Activated CD4-positive, alpha-beta T cell treated with anti-CD3 and anti-CD28 coated beads for 4 hours (primary cell): ENCODE data around the gene RPS6KA2.
A peak's percentile ranks its signal among the peaks of the same experiment; 100 is the strongest.

Experiments used
- DNase-seq, 2 donors: peaks; one replicate each; pipeline ENCODE4 v3.0.0-alpha.2; 2020

The RPS6KA2 gene

DNA sequence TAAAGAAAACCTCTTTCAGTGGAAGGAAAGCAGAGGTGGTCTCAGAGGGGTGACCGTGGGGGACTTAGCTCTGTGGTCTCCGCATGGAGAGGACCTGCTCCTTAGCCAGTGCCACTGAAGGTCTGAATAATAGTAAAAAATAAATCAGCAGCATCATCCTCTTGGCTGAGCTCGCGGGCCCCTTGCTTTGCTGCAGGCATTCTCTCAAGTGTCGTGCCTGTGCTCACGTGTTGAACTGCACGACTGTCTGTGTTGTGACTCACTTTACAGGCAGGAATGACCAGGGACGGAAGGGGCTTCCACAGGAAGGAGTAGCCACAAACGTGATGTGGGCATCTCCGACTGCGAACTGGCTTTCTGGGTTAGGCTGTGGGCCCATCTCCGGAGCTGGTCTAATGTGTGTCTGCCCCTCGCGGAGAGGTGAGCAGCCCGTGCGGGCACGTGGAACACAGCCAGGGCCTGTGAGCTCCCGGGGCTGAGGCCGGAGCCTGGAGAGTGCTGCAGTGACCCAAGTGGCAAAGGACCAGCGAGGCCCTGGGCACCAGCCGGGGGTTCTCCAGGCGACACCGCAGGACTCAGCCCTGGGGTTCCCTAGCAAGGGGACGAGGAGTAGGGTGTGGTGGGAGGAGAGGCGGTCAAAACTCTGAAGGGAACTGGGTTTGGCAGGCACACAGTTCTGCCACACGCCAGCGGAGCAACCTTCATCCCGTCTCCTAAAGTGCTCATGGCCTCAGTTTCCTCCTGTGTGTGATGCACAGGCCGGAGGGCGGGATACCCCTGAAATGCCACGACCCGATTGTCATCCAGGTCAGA lies 129.8 kb downstream of the RPS6KA2 start:
- DNase-seq, result no peak

DNA sequence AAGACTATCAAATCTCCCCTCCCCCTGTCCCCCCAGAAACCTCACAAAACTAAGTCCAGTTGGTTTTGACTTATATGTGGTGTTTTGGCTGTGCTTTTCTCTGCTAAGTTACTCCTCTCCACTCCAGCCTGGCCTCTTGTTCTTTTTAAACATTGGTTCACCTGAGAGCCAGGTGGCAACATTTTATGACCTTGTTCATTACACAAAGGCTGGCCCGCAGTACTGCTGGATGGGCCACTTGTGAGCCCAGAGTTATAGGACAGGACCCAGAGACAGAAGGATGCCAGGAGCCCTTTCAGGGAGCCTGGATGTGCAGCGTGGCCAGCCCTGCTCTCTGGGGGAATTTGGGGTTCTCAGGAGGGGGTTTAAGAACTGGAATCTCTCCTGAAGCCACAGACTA lies 130.6 kb downstream of the RPS6KA2 start:
- DNase-seq, result no peak

DNA sequence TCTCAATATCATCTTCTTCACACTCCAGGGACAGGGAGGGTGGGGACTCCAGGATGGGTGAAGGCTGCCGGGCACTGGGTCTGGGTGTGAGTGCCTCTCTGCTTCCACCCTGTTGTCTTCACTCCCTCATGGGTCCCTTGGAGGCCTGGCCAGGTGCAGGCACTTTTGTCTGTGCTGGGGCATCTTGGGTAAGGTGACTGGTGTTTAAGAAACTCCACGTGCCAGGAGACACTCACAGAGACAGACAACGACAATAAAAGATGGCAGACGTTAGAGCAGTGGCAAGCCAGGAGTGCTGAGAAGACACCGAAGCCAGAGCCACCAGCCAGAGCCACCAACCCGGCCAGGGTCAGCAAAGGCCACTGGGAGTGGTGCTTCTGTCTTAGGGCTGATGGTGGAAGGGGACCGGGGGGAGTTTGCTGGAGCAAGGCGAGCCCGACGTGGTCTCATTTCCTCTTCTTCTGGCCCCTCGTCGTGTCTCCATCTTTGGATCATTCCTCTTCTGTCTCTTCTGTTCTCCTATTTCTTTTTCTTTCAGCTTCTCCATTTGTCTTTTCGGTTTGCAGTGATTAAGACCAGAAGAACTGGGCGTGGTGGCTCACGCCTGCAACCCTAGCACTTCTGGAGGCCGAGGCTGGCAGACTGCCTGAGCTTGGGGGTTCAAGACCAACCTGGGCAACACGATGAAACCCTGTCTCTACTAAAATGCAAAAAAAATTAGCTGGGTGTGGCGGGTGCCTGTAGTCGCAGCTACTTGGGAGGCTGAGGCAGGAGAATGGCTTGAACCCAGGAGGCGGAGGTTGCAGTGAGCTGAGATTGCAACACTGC lies 131.3 kb downstream of the RPS6KA2 start:
- no peak for DNase-seq

DNA sequence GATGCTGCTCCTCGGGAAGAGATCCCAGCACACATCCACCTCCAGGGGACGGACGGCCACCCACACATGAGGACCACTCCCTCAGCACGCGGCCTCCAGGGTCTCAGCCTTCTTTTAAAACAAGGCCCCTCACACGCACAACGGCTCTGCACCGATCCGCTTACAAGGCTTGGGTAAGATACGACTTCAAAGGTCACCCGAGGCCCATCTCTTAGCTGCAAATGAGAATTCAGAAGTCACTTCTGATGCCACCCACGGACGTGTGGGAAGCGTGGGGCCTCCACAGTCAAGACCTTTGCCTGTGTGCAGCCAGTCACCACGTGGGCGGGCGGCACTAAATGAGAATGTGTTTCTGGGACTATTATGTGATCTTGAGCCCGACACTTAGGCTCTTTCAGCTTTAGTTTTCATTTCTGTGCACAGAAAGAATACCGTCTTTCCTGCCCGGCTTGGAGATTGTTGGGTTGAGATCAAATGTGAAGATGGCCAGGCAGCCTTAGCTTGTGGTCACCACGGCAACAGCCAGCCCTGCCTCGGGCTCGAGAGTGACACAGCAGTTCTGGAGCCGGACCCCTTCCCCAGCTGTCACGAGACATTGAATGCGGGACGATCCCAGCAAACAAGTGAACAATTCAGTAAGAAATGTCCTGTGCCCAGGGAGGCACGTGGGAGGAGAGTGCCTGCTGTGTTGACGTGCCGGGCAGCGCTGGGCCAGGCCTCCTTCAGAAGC lies 132.1 kb downstream of the RPS6KA2 start:
- DNase-seq, result peak; percentile 59 to 61

DNA sequence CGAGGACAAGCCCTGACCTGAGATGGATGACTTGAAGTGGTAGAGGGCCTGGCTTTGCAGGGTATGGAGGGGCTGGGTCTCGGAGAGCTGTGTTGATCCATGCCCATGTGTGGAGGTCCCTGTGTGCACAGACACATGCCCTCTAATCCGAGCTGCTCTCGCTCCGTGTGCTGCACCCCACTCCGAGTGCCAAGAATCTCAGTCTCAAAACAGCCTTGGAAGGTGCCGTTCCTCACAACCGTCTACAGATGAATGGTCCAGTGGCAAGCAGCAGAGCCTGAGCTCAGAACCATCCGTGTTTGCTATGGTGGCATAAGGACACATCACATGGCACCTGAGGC lies 133.0 kb downstream of the RPS6KA2 start:
- DNase-seq, result no peak

DNA sequence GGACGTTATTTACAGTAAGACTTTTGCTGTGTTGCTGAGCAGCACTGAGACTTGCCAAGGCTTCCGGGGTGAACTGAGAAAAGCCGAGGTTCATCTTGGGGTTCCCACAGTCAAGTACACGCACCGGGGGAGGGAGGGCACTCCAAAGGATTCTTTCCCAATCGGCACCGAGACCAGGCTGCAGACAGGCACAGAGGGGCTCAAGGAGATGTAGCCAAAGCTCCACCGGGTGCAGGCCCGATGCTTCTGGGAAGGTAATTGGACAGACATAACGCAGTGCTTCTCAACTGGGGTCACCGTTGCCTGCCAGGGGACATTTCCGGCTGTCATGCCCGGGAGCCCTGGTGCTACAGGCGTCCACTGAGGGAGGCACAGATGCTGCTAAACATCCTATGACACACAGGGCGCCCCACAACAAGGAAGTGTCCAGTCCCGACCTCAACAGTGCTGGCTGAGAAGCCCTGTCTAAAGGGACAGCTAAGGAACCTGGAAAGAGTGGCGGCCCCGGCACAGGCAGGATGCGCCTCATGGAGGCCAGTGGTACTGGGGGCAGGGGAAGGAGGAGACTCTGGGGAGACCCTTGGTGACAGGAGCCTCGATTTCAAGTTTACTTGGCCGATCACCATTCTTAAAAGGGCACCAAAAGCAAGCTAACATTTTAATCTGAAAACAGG lies 133.5 kb downstream of the RPS6KA2 start:
- DNase-seq, result no peak

DNA sequence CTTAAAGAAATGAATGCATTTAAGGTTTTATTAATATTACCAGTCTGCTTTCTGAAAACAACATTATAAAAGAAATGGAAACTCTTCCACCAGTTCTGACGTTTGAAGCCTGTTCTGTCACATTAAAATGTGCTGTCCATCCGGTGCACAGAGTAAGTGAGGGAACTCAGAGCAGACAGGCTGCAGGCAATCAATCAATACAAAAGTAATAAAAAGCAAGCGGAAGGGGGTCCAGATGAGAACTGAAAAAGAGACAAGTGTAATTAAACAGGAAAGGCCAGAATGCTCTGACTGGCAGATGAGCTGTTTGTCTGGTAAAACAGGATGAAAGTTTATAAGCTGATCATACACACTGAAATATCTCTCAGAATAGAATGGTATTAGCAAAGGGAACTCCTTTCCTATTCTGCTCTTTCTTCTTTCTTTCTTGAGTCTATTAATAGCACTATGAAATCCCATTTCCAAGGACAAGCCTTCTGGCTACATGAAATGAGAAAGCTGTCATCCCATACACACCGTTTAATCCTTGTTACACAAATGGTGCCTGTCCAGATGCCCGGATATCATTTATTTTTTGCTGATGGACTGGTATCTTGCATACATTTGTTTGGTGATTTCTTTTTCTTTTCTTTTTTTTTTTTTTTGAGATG lies 134.8 kb downstream of the RPS6KA2 start:
- no peak for DNase-seq

DNA sequence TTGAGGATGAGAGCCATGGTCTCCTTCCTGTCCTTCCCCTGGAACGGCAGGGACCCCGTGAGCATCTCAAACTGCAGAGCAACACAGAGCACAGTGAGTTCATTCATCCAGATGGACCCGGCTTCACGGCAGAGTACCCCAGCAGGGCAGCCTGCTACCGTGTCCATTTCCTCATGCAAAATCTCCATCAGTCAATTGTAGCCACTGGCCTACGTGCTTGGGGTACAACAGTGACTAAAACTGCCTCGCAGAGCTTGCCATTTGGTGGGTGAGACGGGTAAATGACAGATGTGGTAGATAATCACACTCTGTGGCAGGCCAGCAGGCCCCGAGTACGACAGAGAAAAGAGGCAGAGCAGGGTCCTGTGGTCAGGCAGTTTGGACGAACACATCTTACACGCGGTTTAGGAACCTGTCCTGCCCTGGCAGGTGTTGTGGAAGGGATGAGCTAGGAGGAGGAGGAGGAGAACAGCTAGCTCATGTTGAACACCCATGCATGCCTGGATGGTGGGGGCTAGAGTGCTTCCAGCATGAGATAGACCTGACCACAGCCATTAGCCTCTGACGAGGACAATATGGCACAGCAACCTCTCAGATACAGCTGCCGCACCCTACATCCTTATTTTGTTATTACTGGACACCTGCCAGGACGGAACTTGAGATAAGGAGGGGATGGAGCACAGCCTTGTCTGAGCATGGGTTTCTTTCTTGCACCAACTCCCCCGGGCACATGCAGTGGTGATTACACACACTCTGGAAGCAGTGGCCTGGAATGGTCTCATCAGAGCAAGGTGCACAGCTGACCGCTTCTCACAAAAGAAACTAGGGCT lies 136.2 kb downstream of the RPS6KA2 start:
- DNase-seq, result no peak

DNA sequence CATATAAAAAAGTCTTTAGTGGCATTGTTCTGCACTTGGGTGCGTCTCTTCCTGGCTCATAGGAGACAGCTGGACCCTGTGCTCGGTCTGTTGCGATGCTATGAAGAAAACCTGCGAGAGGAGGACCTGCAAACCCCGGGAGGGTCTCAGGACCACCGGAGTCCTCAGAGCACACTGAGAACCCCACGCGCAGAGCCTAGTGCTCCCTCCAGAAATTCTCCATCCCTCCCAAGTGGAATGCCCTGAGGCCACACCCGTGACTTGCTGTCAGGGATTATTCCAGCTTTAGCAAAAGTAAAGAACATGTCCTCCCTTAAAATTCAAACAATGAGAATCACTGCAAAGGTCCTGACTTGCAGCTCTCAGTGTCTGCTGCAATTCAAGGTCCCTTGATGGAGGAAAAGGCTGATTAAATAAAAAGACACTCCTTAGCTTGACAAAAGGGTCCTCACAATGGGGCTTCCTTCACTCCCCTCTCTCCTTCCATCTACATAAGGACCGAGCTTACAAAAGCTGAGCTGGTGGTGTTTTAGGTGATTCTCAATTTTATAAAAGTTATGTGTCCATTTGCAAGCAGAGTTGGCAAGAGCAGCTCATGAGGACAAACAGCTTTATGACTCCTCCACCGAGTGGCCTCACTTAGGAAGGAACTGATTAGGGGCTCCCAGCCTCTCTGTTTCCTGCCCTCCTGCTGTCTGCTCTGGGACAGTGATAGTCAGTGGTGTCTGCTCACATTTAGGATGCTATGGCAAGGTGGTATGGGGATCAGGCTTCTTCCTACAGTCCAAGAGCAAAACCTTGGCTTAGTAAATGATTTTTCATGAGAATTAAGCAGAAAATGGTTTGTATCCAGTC lies 137.5 kb downstream of the RPS6KA2 start:
- no peak for DNase-seq

DNA sequence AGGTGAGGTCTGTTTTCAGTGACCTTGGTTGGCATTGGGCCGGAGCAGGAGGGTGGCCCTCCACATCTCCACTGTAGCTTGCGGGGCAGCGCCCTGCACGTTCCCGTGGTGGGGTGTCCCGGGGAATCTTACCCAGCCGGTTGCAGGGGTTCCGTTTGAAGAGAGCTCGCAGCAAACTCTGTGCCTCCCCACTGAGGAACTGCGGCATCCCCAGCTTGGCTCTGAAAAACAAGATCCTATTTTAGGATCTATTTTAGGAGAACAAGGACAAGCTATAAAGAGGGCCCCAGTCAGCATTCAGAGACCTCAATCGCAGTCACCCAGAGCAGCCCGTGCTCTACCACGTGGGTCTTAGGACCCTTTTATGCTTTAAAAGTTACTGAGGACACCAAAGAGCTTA lies 138.3 kb downstream of the RPS6KA2 start:
- no peak for DNase-seq

DNA sequence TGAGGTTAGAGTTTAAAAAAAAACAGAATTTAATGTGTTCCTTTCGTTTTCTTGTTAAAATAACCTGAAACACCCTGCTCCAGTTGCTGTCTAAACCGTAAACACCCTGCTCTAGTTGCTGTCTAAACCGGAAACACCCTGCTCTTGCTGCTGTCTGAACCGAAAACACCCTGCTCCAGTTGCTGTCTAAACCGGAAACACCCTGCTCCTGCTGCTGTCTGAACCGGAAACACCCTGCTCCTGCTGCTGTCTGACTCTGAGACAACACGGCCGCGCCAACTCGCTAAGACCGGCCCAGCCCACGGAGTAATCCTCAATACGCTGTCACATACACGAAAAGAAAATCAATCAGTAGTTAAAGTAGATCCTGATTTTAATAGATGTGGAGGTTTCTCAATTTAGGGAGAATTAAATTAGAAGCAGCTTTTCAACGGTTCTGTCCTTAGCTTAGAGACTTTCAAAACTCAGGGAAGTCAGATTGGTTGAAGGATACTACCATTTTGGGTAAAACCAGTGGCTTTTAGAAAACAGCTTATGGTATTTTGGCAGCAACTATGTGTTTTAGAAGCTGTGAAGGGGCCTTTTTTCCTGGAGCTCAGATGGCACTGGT lies 138.9 kb downstream of the RPS6KA2 start:
- DNase-seq, result peak; percentile 71 to 80

DNA sequence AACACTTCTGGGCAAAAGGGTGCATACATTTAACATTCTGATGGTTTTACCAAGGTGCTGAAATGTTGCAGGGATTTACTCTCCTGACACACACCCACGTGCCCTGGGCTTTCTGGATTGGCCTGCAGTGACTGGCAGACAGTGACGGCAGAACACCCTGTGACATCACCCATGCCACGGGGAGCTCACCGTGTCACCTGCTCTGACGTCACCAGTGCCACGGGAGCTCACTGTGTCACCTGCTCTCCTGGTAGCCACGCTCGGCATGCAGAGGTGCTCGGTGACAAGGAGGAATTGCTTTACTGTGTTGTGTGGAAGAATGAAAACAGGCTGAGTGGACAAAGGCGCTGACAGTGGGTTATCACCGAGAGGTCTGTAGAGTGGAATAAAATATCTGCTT lies 139.9 kb downstream of the RPS6KA2 start:
- DNase-seq, result no peak

DNA sequence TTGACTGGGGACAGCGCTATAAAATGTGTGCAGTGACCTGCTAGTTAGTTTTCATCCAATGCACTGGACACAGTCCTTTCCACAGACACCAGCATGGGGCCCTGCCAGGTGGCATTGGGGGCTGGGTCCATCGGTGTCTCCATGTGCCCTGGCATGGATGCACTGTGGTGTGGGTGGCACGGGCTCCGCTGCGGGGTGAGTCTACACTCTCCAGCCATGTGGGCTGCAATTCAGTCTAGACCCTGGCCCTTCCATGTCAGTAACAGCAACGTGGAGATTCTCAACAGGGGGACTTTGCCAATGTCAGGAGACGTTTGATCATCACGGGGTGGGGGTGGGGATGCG lies 140.5 kb downstream of the RPS6KA2 start:
- DNase-seq, result no peak

DNA sequence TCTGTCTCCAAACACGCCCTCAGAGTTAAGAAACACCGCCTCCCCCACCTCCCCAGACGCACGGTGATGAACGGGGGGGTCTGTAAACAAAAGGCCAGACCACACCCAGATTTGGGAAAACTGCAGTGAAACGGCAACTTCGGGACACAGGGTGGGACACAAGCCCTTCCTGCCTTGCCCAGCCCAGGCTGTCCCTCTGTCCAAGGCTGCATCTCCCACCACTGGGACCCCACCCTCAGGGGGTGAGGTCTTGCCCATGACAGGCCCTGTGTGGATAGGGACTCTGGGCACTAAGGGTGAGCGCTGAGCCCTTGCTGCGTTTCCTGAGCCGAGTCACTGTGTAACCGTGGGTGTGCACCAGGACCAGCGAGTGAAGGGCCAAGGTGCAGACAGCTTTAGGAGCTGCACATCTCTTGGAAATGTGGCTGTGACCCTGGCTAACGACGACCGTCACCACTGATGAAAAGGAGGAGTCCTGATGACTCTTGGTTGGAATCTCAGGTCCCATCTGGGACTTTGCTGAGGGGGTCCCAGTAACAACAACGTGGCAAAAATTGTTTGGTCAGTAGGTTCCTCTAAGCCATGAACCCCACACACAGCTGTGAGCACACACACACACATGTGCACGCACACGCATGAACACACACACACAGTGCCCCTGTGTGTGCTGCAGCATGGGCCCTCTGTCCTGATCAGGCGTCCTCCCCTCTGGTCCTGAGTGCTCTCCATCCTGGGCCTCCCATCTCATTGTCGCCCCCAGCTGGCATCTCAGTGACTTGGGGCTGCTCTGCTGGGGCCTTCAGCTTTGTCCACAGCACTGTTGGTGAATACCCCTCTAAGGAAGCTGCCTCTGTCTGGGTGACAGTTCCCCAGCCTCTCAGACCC lies 141.2 kb downstream of the RPS6KA2 start:
- no peak for DNase-seq

DNA sequence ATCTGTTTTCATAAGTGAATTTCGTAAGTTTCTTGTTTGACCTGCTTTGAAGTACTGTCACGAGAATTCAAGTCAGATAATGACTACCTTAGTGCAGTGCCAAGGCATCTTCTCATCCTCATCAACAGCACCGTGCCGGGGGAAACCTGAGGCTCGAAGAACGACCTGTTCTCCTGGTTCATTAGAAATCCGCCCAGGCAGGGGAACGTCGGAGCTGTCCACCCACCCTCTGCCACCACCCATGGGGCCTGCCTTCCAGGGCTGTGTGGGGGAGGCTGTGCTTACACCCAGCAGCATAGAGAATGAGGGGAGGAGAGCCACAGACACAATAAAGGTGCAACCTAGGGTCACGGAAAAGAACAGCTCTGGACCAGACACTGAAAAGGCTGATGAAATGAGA lies 142.2 kb downstream of the RPS6KA2 start:
- no peak for DNase-seq

DNA sequence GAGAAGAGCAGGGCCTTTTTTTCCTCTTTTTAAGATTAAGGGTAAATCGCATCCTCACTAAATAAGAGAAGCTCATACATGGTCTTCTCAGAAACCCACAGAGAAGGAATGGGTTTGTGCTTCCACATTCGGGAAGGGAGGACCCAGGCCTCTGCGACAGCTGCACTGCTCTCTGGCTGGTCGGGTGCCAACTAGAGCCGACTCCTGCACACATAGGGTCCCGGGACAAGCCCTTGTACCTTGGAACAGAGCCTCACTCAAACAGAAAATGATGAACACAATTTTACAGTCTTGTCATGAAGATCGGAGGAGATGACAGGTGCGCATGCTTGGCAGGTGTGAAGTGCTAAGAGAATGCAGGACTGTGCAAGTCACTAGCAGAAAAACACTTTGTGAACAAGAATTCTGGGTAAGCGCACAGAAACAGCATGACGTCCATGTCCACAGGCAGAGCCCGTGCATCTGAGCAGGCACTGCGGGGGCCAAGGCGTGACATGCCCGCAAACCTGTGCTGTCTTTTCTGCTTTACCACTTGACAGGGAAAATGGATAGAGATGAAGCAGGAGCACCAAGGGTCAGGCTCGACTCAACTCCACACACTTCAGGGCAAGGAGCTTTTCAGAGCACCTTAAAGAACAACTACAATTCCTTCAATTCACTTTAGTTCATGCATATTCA lies 143.3 kb downstream of the RPS6KA2 start:
- no peak for DNase-seq

DNA sequence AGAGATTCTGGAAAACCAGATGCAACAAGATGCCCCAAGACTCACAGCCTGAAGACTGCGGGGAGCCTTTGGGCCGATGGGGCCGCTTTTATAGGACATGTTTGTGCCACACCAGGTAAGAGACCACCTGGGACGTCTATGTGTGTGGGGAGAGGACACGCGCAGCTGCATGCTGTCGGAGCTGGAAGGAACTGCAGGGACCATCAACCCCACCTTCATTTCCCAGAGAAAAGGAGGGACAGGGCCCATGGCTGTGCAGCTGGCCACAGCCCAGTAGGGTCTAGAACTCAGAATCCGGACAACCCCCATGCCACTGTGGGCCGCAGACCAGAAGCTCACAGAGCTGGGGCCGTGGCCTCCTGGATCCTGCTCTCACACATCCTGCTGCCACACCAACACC lies 144.0 kb downstream of the RPS6KA2 start:
- DNase-seq, result no peak

DNA sequence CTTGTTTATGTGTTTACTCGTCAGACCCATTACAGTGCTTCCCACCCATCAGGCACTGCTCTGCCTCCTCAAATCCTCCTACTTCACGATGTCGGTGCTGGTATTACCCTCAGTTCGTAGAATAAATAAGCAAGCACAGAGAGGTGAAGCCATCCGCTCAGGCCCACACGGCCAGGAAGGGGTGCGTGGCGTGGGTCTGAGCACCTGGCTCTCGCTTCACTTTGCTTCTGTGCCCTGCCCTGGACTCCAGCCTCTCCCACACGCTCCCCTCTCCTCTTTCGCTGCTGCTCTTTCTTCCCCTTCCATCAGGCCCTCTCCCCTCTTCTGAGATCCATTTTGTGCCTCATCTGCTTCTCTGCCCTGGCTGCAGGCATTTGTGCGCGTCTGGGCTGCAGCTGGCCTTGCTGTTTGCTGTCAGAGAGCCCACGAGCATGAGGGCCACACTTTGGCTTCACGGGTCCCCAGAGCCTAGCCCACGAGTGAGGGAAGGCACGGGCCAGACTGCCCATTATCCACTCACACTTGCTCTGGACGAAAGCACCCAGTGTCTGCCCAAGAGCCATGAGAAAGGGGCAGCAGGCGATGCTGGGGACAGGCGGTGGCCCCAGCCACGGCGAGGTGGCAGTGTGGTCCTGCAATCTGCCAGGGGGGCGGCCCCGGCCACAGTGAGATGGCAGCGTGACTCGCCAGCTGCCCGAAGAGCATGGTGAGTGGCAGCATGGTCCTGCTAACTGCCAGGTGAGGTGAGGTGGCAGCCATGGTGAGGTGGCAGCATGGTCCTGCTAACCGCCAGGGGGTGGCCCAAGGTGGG lies 148.1 kb downstream of the RPS6KA2 start:
- DNase-seq, result no peak
